ENCODE measurements around the gene KLKB1.
"Not testable (repeated sequence)": the region's sequence is repeated elsewhere in the genome, so short reads cannot be mapped to it uniquely, and the experiment has no call there.

KLKB1 gene

GRCh38 chr4:186265683-186266652, 38.7 kb downstream of the KLKB1 start, which contains the start of gene F11:
Gene F11 (plus strand): TSS chr4:186266189. CDS start chr4:186267137, 948 bp downstream.
- no peak for DNase-seq

- no peak for DNase-seq
Observed at GRCh38 chr4:186266729-186267456, 39.6 kb downstream of the KLKB1 start.

GRCh38 chr4:186271081-186271678, 43.9 kb downstream of the KLKB1 start:
- no peak for DNase-seq

GRCh38 chr4:186272699-186273391, 45.5 kb downstream of the KLKB1 start:
- no peak for DNase-seq

GRCh38 chr4:186273392-186273789, 46.1 kb downstream of the KLKB1 start:
- not testable (repeated sequence) for DNase-seq

- no peak for DNase-seq
Observed at GRCh38 chr4:186283311-186283710, 56.0 kb downstream of the KLKB1 start.

GRCh38 chr4:186285147-186285546, 57.8 kb downstream of the KLKB1 start:
- DNase-seq = no peak

- no peak for DNase-seq
Observed at GRCh38 chr4:186286581-186286980, 59.3 kb downstream of the KLKB1 start.

- no peak for DNase-seq
Observed at GRCh38 chr4:186291256-186291890, 64.1 kb downstream of the KLKB1 start.

GRCh38 chr4:186294160-186294559, 66.9 kb downstream of the KLKB1 start:
- no peak for DNase-seq

GRCh38 chr4:186296481-186296880, 69.2 kb downstream of the KLKB1 start:
- no peak for DNase-seq

- no peak for DNase-seq
Observed at GRCh38 chr4:186297013-186297645, 69.8 kb downstream of the KLKB1 start.

- no peak for DNase-seq
Observed at GRCh38 chr4:186298031-186298647, 70.8 kb downstream of the KLKB1 start.

- no peak for DNase-seq
Observed at GRCh38 chr4:186299291-186299690, 72.0 kb downstream of the KLKB1 start.

- no peak for DNase-seq
Observed at GRCh38 chr4:186300659-186301390, 73.5 kb downstream of the KLKB1 start.

- DNase-seq = no peak
Observed at GRCh38 chr4:186304216-186304615, 76.9 kb downstream of the KLKB1 start.

- no peak for DNase-seq
Observed at GRCh38 chr4:186304866-186305505, 77.7 kb downstream of the KLKB1 start.

GRCh38 chr4:186307497-186307896, 80.2 kb downstream of the KLKB1 start:
- DNase-seq = no peak

- DNase-seq = no peak
Observed at GRCh38 chr4:186307916-186308315, 80.6 kb downstream of the KLKB1 start.

Measured in KG1 (cell line).